ENCODE results near the gene ASAP2. TPM values are rescaled to one million over a fixed set of nuclear protein-coding genes. Genes with fewer than 3 reads are reported as not detected.

Gene ASAP2
- total RNA-seq, 2 donors from 2014 or later = 9.2 to 17.8 TPM

DNA sequence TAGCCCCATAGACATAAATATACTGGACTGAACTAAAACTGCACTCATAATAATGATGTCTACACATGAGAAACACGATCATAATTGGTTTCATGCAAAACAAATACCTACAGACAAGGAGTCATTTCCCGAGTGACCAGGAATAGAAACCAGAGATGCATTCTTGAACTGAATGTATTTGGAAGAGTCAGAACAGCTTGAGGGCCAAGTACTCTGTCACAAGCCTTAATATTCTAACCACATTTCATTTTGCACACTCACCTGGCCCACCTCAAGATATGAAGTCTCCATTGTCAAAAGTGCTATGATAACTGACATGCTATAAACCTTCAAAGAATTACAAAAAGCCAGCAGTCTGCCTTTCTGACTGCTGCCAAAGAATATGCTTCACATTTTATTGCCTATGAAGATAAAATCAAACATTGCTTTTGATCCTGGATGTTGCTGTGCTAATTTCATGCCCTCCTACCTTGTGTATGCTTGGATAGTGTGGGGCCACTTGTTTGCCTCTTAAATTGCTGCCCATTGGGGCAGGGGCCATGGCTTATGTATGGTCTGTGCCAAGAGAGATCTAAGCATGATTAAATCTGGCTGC, 18.9 kb upstream of the ASAP2 start:
- Histone ChIP-seq H3K4me1 (replicated peaks) (peaks cover 3% of the 10 kb centered on the region), H3K27ac (no peak overlapping the region), H3K27me3 (replicated peaks; ENCODE audit: insufficient read depth) (no peaks in the 10 kb centered on the region), H3K4me3 (no peak overlapping the region), H3K9me3 (no peaks in the 10 kb centered on the region), H3K36me3 (no peaks in the 10 kb centered on the region)
- DNase-seq (ENCODE audit: low spot score) = no peak
- TF ChIP-seq, protein P1, sequence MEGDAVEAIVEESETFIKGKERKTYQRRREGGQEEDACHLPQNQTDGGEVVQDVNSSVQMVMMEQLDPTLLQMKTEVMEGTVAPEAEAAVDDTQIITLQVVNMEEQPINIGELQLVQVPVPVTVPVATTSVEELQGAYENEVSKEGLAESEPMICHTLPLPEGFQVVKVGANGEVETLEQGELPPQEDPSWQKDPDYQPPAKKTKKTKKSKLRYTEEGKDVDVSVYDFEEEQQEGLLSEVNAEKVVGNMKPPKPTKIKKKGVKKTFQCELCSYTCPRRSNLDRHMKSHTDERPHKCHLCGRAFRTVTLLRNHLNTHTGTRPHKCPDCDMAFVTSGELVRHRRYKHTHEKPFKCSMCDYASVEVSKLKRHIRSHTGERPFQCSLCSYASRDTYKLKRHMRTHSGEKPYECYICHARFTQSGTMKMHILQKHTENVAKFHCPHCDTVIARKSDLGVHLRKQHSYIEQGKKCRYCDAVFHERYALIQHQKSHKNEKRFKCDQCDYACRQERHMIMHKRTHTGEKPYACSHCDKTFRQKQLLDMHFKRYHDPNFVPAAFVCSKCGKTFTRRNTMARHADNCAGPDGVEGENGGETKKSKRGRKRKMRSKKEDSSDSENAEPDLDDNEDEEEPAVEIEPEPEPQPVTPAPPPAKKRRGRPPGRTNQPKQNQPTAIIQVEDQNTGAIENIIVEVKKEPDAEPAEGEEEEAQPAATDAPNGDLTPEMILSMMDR (IDR thresholded peaks at IDR 0.05) = no peak
- TF ChIP-seq POLR2A (IDR thresholded peaks at IDR 0.05) (no peak), POLR2AphosphoS5 (IDR thresholded peaks at IDR 0.05) (no peak)
- 18% methylated on average over 2 of the region's 2 CpGs for WGBS
- intact Hi-C loops (cut with DNase I) = no loop called here

DNA sequence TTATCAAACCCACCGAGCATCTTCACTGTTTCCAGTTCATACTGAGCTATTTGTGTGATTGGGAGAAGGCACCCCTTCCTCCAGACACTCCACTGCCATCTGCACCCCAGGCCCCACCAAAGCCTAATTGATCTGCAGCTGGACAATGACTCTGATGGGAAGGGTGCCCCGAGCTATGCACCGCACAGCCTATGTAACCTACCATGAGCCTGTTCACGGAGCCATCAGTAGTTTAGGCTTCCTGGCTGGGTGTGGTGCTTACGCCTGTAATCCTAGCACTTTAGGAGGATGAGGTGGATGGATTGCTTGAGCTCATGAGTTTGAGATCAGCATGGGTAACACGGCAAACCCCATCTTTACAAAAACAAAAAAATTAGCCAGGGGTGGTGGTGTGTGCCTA, 17.8 kb upstream of the ASAP2 start:
- Histone ChIP-seq H3K36me3 (no peaks in the 10 kb centered on the region), H3K27me3 (replicated peaks; ENCODE audit: insufficient read depth) (no peaks in the 10 kb centered on the region), H3K4me1 (replicated peaks) (peaks cover 3% of the 10 kb centered on the region), H3K9me3 (no peaks in the 10 kb centered on the region), H3K4me3 (no peak overlapping the region), H3K27ac (no peak overlapping the region)
- intact Hi-C loops (cut with DNase I) = no loop called here
- WGBS = 80% methylated on average over 5 of the region's 6 CpGs
- TF ChIP-seq POLR2AphosphoS5 (IDR thresholded peaks at IDR 0.05) = no peak
- TF ChIP-seq, protein P1 (IDR thresholded peaks at IDR 0.05) = no peak
- no peak for TF ChIP-seq POLR2A (IDR thresholded peaks at IDR 0.05)
- DNase-seq (ENCODE audit: low spot score) = no peak

DNA sequence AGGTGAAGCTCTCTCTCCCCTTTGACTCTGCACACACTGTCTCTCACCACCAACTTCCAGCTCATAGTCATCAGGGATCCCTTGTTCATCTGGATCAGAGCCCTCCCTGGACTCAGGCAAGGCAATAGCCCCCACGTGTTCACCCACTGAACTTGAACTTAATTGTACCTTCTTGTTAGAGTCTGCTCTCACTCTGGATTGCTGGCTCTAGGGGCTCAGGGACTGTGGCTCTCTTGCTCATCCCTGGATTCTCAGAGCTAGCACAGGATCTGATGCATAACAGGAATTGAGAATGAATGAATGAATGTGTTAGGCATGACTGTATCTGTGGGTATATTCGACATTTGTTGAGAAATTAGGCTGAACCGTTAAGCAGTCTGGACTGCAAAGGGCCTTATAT, 16.7 kb upstream of the ASAP2 start:
- TF ChIP-seq POLR2AphosphoS5 (IDR thresholded peaks at IDR 0.05) = no peak
- TF ChIP-seq POLR2A (IDR thresholded peaks at IDR 0.05) = no peak
- TF ChIP-seq, protein P1 (IDR thresholded peaks at IDR 0.05) = no peak
- Histone ChIP-seq H3K9me3 (no peaks in the 10 kb centered on the region), H3K4me3 (no peak overlapping the region), H3K36me3 (no peaks in the 10 kb centered on the region), H3K27ac (no peak overlapping the region), H3K27me3 (replicated peaks; ENCODE audit: insufficient read depth) (no peaks in the 10 kb centered on the region), H3K4me1 (replicated peaks) (peaks cover 3% of the 10 kb centered on the region)
- no peak for DNase-seq (ENCODE audit: low spot score)
- WGBS = 62% methylated on average over 3 of the region's 3 CpGs
- intact Hi-C loops (cut with DNase I) = no loop called here

DNA sequence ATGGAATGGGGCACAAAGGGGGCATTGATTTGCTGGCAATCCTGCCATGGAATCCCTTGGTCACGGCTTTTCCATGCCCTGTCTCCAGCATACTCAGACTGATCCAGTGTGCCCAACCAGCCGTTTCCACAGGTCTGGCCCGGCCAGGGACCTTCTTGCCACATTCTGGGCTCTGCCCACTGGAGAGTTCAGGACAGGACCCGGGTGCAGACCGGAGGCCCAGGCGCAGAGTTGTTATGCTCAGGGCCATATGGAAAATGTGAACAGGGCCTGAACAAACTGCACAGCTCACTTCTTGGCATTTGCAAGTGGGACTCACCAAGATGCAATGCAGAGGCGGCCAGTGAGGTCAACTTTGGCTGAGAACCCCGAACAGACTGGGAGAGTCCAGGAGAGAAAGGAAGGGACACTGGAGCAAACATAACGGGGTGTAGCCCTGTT, 15.6 kb upstream of the ASAP2 start:
- Histone ChIP-seq H3K4me1 (replicated peaks) (peaks cover 3% of the 10 kb centered on the region), H3K9me3 (no peaks in the 10 kb centered on the region), H3K4me3 (no peak overlapping the region), H3K36me3 (no peaks in the 10 kb centered on the region), H3K27ac (no peak overlapping the region), H3K27me3 (replicated peaks; ENCODE audit: insufficient read depth) (no peaks in the 10 kb centered on the region)
- intact Hi-C loops (cut with DNase I) = no loop called here
- DNase-seq (ENCODE audit: low spot score) = no peak
- TF ChIP-seq POLR2AphosphoS5 (IDR thresholded peaks at IDR 0.05) (no peak), POLR2A (IDR thresholded peaks at IDR 0.05) (no peak)
- TF ChIP-seq, protein P1 (IDR thresholded peaks at IDR 0.05) = no peak
- 50% methylated on average over 9 of the region's 9 CpGs for WGBS

DNA sequence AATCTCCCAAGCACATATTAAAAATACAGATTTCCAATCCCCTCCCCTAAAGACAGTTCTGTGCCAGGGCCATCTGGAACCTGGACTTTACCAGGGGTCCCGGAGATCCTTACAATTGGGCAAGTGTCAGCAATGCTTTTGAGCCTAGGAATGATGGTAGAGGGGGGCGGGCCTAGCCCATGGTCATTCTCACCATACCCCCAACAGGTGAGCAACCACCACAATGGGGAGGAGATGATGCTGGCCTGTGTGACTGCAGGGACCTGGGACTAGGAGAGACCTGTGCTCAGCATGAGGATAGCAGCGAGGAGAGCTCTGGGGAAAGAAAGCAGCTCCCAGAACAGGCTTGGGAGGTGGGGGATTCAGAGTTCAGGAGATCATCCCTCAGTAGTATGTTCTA, 13.9 kb upstream of the ASAP2 start:
- WGBS = 100% methylated on average over 3 of the region's 3 CpGs
- no peaks in the 10 kb centered on the region for H3K36me3 ChIP-seq
- DNase-seq (ENCODE audit: low spot score) = no peak
- H3K9me3 ChIP-seq = no peaks in the 10 kb centered on the region
- no peaks in the 10 kb centered on the region for H3K27me3 ChIP-seq (replicated peaks; ENCODE audit: insufficient read depth)
- no peak overlapping the region for H3K4me3 ChIP-seq
- peaks cover under 1% of the 10 kb centered on the region for H3K4me1 ChIP-seq (replicated peaks)
- TF ChIP-seq POLR2AphosphoS5 (IDR thresholded peaks at IDR 0.05) = no peak
- TF ChIP-seq, protein P1 (IDR thresholded peaks at IDR 0.05) = no peak
- no peak for TF ChIP-seq POLR2A (IDR thresholded peaks at IDR 0.05)
- intact Hi-C loops (cut with DNase I) = no loop called here
- no peak overlapping the region for H3K27ac ChIP-seq
